Upper lobe of right lung (tissue), 1 donor: ENCODE data around the gene LPP. TPM values are rescaled to one million over a fixed set of nuclear protein-coding genes. Genes with fewer than 3 reads are reported as not detected.
A peak's percentile ranks its signal among the peaks of the same experiment; 100 is the strongest.

Source experiments
- ATAC-seq: fragments of 200-7000 bp; cut with Tn5 transposase; one replicate; pipeline ENCODE4 v1.9.1; 2020; ENCODE audit warnings: mild to moderate bottlenecking, moderate library complexity
- DNase-seq: peaks from one replicate; pipeline ENCODE4 v3.0.0-alpha.2; 2020
- H3K27ac ChIP-seq: fragments of 200-600 bp; one replicate; pipeline ENCODE4 v1.8.0; 2022
- H3K27me3 ChIP-seq: fragments of 200-600 bp; one replicate; pipeline ENCODE4 v1.8.0; 2022; ENCODE audit warnings: mild to moderate bottlenecking
- H3K36me3 ChIP-seq: fragments of 200-600 bp; one replicate; pipeline ENCODE4 v1.8.0; 2022
- H3K4me1 ChIP-seq: fragments of 200-600 bp; one replicate; pipeline ENCODE4 v1.8.0; 2022
- H3K4me3 ChIP-seq: fragments of 200-600 bp; one replicate; pipeline ENCODE4 v1.8.0; 2022; ENCODE audit warnings: mild to moderate bottlenecking
- H3K9me3 ChIP-seq: fragments of 200-600 bp; one replicate; pipeline ENCODE4 v1.8.0; 2022
- CTCF ChIP-seq: fragments of 200-600 bp; IDR thresholded peaks from one replicate; pipeline ENCODE4 v1.8.0; 2022; ENCODE audit warnings: antibody characterized with exemption
- intact Hi-C: fragments of 100-400 bp; cut with DNase I; formaldehyde crosslinking; loops from one replicate; pipeline ENCODE4 v1.11.0; 2022
- total RNA-seq: library from RNA; stranded (reverse); fragmentation: NEBNext Ultra II Directional; extraction: Animal tissue kit (Norgen Biotek cat#: 25700); gene quantifications from one replicate; pipeline ENCODE4 v1.2.1, GENCODE V29; 2021
- donor health status: DM: no; HTN: yes; CAD: no; lungs with severe emphysema.

LPP gene
- total RNA-seq, 1 donor from 2014 or later: 191 TPM

GRCh38 chr3:188913084-188913483 is 759.1 kb downstream of the LPP start:
- no peaks in the 10 kb centered on the region for H3K9me3 ChIP-seq
- no peak for TF ChIP-seq CTCF
- H3K36me3 ChIP-seq: no peaks in the 10 kb centered on the region
- DNase-seq (no peak), ATAC-seq (no peak)
- H3K4me1 ChIP-seq: peaks cover 27% of the 10 kb centered on the region
- intact Hi-C loops: no loop called here
- no peak overlapping the region for H3K4me3 ChIP-seq
- no peak overlapping the region for H3K27ac ChIP-seq
- H3K27me3 ChIP-seq: no peaks in the 10 kb centered on the region

GRCh38 chr3:188914552-188914951 is 760.6 kb downstream of the LPP start:
- H3K27me3 ChIP-seq: no peaks in the 10 kb centered on the region
- H3K27ac ChIP-seq: peak overlapping the region; percentile 7
- no peaks in the 10 kb centered on the region for H3K36me3 ChIP-seq
- DNase-seq: no peak
- H3K4me1 ChIP-seq: peaks cover 29% of the 10 kb centered on the region
- peak; percentile 65 for ATAC-seq
- no peak for TF ChIP-seq CTCF
- H3K4me3 ChIP-seq: no peak overlapping the region
- no peaks in the 10 kb centered on the region for H3K9me3 ChIP-seq
- intact Hi-C loops: no loop called here

- H3K4me3 ChIP-seq: no peak overlapping the region
- peak overlapping the region; percentile 21 for H3K27ac ChIP-seq
- H3K9me3 ChIP-seq: no peaks in the 10 kb centered on the region
- no peaks in the 10 kb centered on the region for H3K27me3 ChIP-seq
- peaks cover 29% of the 10 kb centered on the region for H3K4me1 ChIP-seq
- H3K36me3 ChIP-seq: no peaks in the 10 kb centered on the region
- intact Hi-C loops: no loop called here
- DNase-seq (no peak), ATAC-seq (no peak)
- TF ChIP-seq CTCF: no peak
These were observed 761.2 kb downstream of the LPP start for GRCh38 chr3:188915127-188915526.

GRCh38 chr3:188916934-188917401 is 763.0 kb downstream of the LPP start:
- Histone ChIP-seq H3K27me3 (no peaks in the 10 kb centered on the region), H3K4me3 (no peak overlapping the region), H3K27ac (no peak overlapping the region), H3K9me3 (no peaks in the 10 kb centered on the region), H3K36me3 (no peaks in the 10 kb centered on the region), H3K4me1 (peaks cover 29% of the 10 kb centered on the region)
- no peak for TF ChIP-seq CTCF
- intact Hi-C loops: no loop called here
- no peak for DNase-seq
- ATAC-seq: peak; percentile 81

GRCh38 chr3:188918093-188918492 is 764.1 kb downstream of the LPP start:
- Histone ChIP-seq H3K4me3 (no peak overlapping the region), H3K9me3 (no peaks in the 10 kb centered on the region), H3K4me1 (peaks cover 29% of the 10 kb centered on the region), H3K36me3 (no peaks in the 10 kb centered on the region), H3K27ac (no peak overlapping the region), H3K27me3 (no peaks in the 10 kb centered on the region)
- TF ChIP-seq CTCF: no peak
- no peak for DNase-seq
- intact Hi-C loops: no loop called here
- no peak for ATAC-seq

GRCh38 chr3:188923671-188924070 is 769.7 kb downstream of the LPP start:
- Histone ChIP-seq H3K4me3 (no peak overlapping the region), H3K27me3 (no peaks in the 10 kb centered on the region), H3K4me1 (no peaks in the 10 kb centered on the region), H3K36me3 (no peaks in the 10 kb centered on the region), H3K27ac (no peak overlapping the region), H3K9me3 (no peaks in the 10 kb centered on the region)
- DNase-seq (no peak), ATAC-seq (no peak)
- intact Hi-C loops: no loop called here
- no peak for TF ChIP-seq CTCF
